ENCODE data around the gene PLCB1. TPM values are rescaled to one million over a fixed set of nuclear protein-coding genes. Genes with fewer than 3 reads are reported as not detected.

Gene PLCB1
- total and polyA plus RNA-seq, 2 of the 4 experiments (the other 2 are of a cell fraction): 5.6 to 16.1 TPM

- dilution Hi-C loops (cut with HindIII; ENCODE audit: low sequenced_read_pairs, unreplicated experiment) (no loop called here), intact Hi-C loops (cut with micrococcal nuclease) (loop anchor here (2.0 kb wide), 2 partner anchors 171 to 401 kb away; no protein-coding TSS in a partner anchor), in situ Hi-C loops (cut with MboI; ENCODE audit: low sequenced_read_pairs) (no loop called here)
- peaks cover 4% of the 10 kb centered on the region for H3K4me1 ChIP-seq (ENCODE audit: control insufficient read depth, insufficient read depth, low read length)
- no peak overlapping the region for H3K27ac ChIP-seq (ENCODE audit: insufficient read depth, low read length)
- 63% methylated on average over 1 of the region's 7 CpGs; no CpG with 5 or more reads in 1 of the 2 experiments for WGBS, 2 experiments (ENCODE audit: extremely low coverage in 2 of 2, insufficient read length in 1 of 2)
- H2AK5ac ChIP-seq (ENCODE audit: low read depth, low read length): no peak overlapping the region
- H4K5ac ChIP-seq (ENCODE audit: low read depth, low read length): no peak overlapping the region
- ATAC-seq (ENCODE audit: low read depth) (no peak), DNase-seq (no peak)
- ChIA-PET POLR2A (ENCODE audit: unreplicated experiment) (no interaction called here), CTCF (interaction anchor here (1.4 kb wide), 1 partner anchor 587 kb away, joined by 5 read pairs; no protein-coding TSS in a partner anchor)
- H3K18ac ChIP-seq (ENCODE audit: low read depth, low read length): no peak overlapping the region
- no peaks in the 10 kb centered on the region; the same call in 1 of the 2 replicates for H3K36me3 ChIP-seq (ENCODE audit: control insufficient read depth, insufficient read depth, low read length)
- H2BK120ac ChIP-seq (ENCODE audit: low read depth, low read length): no peak overlapping the region
- H2BK5ac ChIP-seq (ENCODE audit: low read depth, low read length, poor library complexity, severe bottlenecking): no peak overlapping the region
- H3K56ac ChIP-seq (ENCODE audit: extremely low read depth, insufficient read depth, low read length): no peak overlapping the region
- no peak overlapping the region for H4K91ac ChIP-seq (ENCODE audit: insufficient read depth, low read depth, low read length)
- no peak overlapping the region for H3K4me2 ChIP-seq (ENCODE audit: low read depth, low read length)
- no peak overlapping the region for H3K14ac ChIP-seq (replicated peaks; ENCODE audit: low read depth, low read length)
- H3K9ac ChIP-seq (ENCODE audit: low read depth, low read length): no peak overlapping the region
- no peak overlapping the region for H2AK9ac ChIP-seq (replicated peaks; ENCODE audit: low read depth, low read length, poor library complexity)
- no peak overlapping the region for H3K4me3 ChIP-seq (ENCODE audit: insufficient read depth, low read depth, low read length)
- no peak overlapping the region for H3K23ac ChIP-seq (ENCODE audit: low read depth, low read length)
- no peak overlapping the region for H4K8ac ChIP-seq (ENCODE audit: low read depth in 2 of 2, low read length in 2 of 2)
- no peaks in the 10 kb centered on the region for H3K9me3 ChIP-seq (ENCODE audit: control insufficient read depth, insufficient read depth, low read length)
- H2BK20ac ChIP-seq (ENCODE audit: low read depth, low read length): no peak overlapping the region
- H2AFZ ChIP-seq (replicated peaks; ENCODE audit: low read length, poor library complexity): no peak overlapping the region
- peaks cover 10 to 18% of the 10 kb centered on the region in 2 experiments; a peak in 3 of 4 replicates for H3K79me1 ChIP-seq (ENCODE audit: low read depth in 1 of 2, low read length in 2 of 2)
- H3K27me3 ChIP-seq (ENCODE audit: control insufficient read depth, insufficient read depth, low read length): no peaks in the 10 kb centered on the region
- H3K4ac ChIP-seq (ENCODE audit: low read depth, low read length): no peak overlapping the region
- TF ChIP-seq USF2 (IDR thresholded peaks at IDR 0.05; ENCODE audit: low read depth, low read length) (no peak), MXI1 (IDR thresholded peaks at IDR 0.05; ENCODE audit: borderline replicate concordance, low read depth, low read length) (no peak), CTCF (conservative IDR thresholded peaks at IDR 0.05; ENCODE audit: low read depth, low read length) (no peak), NFE2L2 (IDR thresholded peaks at IDR 0.05; ENCODE audit: low read depth, low read length) (no peak), MAFK (IDR thresholded peaks at IDR 0.05; ENCODE audit: low read depth, low read length) (no peak), RAD21 (IDR thresholded peaks at IDR 0.05; ENCODE audit: low read length) (no peak), RFX5 (IDR thresholded peaks at IDR 0.05; ENCODE audit: low read depth, low read length) (no peak), RCOR1 (IDR thresholded peaks at IDR 0.05; ENCODE audit: insufficient replicate concordance, low read length) (no peak), CEBPB (IDR thresholded peaks at IDR 0.05; ENCODE audit: low read depth, low read length) (no peak), SMC3 (IDR thresholded peaks at IDR 0.05; ENCODE audit: low read depth, low read length) (no peak), ELK1 (IDR thresholded peaks at IDR 0.05; ENCODE audit: borderline replicate concordance, low read depth, low read length) (no peak), MAZ (IDR thresholded peaks at IDR 0.05; ENCODE audit: borderline replicate concordance, low read depth, low read length) (no peak), POLR2A (IDR thresholded peaks at IDR 0.05; ENCODE audit: low read depth, low read length) (no peak), CHD1 (IDR thresholded peaks at IDR 0.05; ENCODE audit: low read depth, low read length) (no peak), BHLHE40 (IDR thresholded peaks at IDR 0.05; ENCODE audit: low read depth, low read length) (no peak), FOS (IDR thresholded peaks at IDR 0.05; ENCODE audit: low read depth, low read length) (no peak)
- no peaks in the 10 kb centered on the region; the same call in 1 of the 2 replicates for H4K20me1 ChIP-seq (ENCODE audit: insufficient read depth, low read length)
- H2BK15ac ChIP-seq (ENCODE audit: low read depth, low read length): no peak overlapping the region
- no peaks in the 10 kb centered on the region; the same call in 1 of the 2 replicates for H3K9me1 ChIP-seq (ENCODE audit: insufficient read depth, low read length)
- no TSS peak for BruUV-seq (replicated peaks)
These were observed 1.9 kb downstream of the PLCB1 start for GRCh38 chr20:8133851-8134451.
